GM23338 (cell line): ENCODE results near the gene SORCS2. TPM values are rescaled to one million over a fixed set of nuclear protein-coding genes. Genes with fewer than 3 reads are reported as not detected.

ENCODE experiments used
- ATAC-seq: fragments of 200-7000 bp; cut with Tn5 transposase; 3 replicates; pipeline ENCODE4 v1.9.1; 2020
- DNase-seq: peaks from one replicate; pipeline ENCODE4 v3.0.0-alpha.2; 2015; ENCODE audit warnings: low spot score
- H2AFZ ChIP-seq: fragments of 200-600 bp; sonication (generic); 2 replicates; pipeline ENCODE4 v1.8.0; 2016; ENCODE audit warnings: antibody characterized with exemption, mild to moderate bottlenecking, moderate library complexity
- H3F3A ChIP-seq: fragments of 200-600 bp; sonication (generic); replicated peaks from 2 replicates; pipeline ENCODE4 v1.8.0; 2017; ENCODE audit warnings: antibody characterized with exemption, mixed run types, low read depth
- H3K27ac ChIP-seq: fragments of 200-600 bp; sonication (generic); 2 replicates; pipeline ENCODE4 v1.6.1; 2016; ENCODE audit warnings: low read depth
- H3K27me3 ChIP-seq: fragments of 200-600 bp; sonication (generic); 2 replicates; pipeline ENCODE4 v1.8.0; 2016; ENCODE audit warnings: mild to moderate bottlenecking, mixed run types, moderate library complexity; ENCODE audit not compliant: insufficient read depth
- H3K36me3 ChIP-seq: fragments of 200-600 bp; sonication (generic); 2 replicates; pipeline ENCODE4 v1.8.0; 2016; ENCODE audit warnings: mild to moderate bottlenecking; ENCODE audit not compliant: insufficient read depth
- H3K4me1 ChIP-seq: fragments of 200-600 bp; sonication (generic); 2 replicates; pipeline ENCODE4 v1.8.0; 2016; ENCODE audit warnings: mild to moderate bottlenecking, moderate library complexity; ENCODE audit not compliant: insufficient read depth
- H3K4me2 ChIP-seq: fragments of 200-600 bp; sonication (generic); 2 replicates; pipeline ENCODE4 v1.7.1; 2017; ENCODE audit warnings: mixed run types
- H3K4me3 ChIP-seq: fragments of 200-600 bp; sonication (generic); 2 replicates; pipeline ENCODE4 v1.6.1; 2016; ENCODE audit warnings: mixed run types
- H3K79me2 ChIP-seq: fragments of 200-600 bp; sonication (generic); replicated peaks from 2 replicates; pipeline ENCODE4 v1.8.0; 2017; ENCODE audit warnings: mild to moderate bottlenecking; ENCODE audit not compliant: insufficient read depth
- H3K9me2 ChIP-seq: fragments of 200-600 bp; sonication (generic); 2 replicates; pipeline ENCODE4 v1.8.0; 2017; ENCODE audit not compliant: insufficient read depth
- H4K20me1 ChIP-seq: fragments of 200-600 bp; sonication (generic); replicated peaks from 2 replicates; pipeline ENCODE4 v1.8.0; 2017; ENCODE audit warnings: mild to moderate bottlenecking; ENCODE audit not compliant: insufficient read depth
- H3K27ac Mint-ChIP-seq: 2 replicates; pipeline ENCODE4 v1.8.0; 2020; ENCODE audit warnings: inconsistent platforms, mild to moderate bottlenecking, moderate library complexity, mixed read lengths
- H3K27me3 Mint-ChIP-seq: 3 replicates; pipeline ENCODE4 v1.8.0; 2022; ENCODE audit warnings: low read depth, mild to moderate bottlenecking, moderate library complexity, mixed read lengths, inconsistent platforms; ENCODE audit not compliant: insufficient read depth, poor library complexity
- H3K36me3 Mint-ChIP-seq: 3 replicates; pipeline ENCODE4 v1.8.0; 2021; ENCODE audit warnings: low read depth, mild to moderate bottlenecking, inconsistent platforms, moderate library complexity, mixed read lengths
- H3K4me1 Mint-ChIP-seq: 3 replicates; pipeline ENCODE4 v1.8.0; 2020; ENCODE audit warnings: mild to moderate bottlenecking, inconsistent platforms, mixed read lengths
- H3K4me3 Mint-ChIP-seq: 3 replicates; pipeline ENCODE4 v1.8.0; 2021; ENCODE audit warnings: moderate library complexity, mild to moderate bottlenecking, inconsistent platforms, mixed read lengths
- H3K9me3 Mint-ChIP-seq: 3 replicates; pipeline ENCODE4 v1.8.0; 2020; ENCODE audit warnings: moderate library complexity, mild to moderate bottlenecking, inconsistent platforms, mixed read lengths
- CREB1 ChIP-seq: fragments of 250-450 bp; sonication (Bioruptor Pico); IDR thresholded peaks from 2 replicates; pipeline ENCODE4 v1.5.0; 2020; ENCODE audit warnings: low read depth, mild to moderate bottlenecking, moderate library complexity
- EZH2 ChIP-seq: fragments of 200-600 bp; sonication (generic); IDR thresholded peaks from one replicate; pipeline ENCODE4 v1.8.0; 2017; ENCODE audit warnings: antibody characterized with exemption, mild to moderate bottlenecking, low read depth; ENCODE audit not compliant: unreplicated experiment
- EZH2phosphoT487 ChIP-seq: fragments of 200-600 bp; sonication (generic); IDR thresholded peaks from one replicate; pipeline ENCODE4 v1.8.1; 2018; ENCODE audit warnings: antibody characterized with exemption; ENCODE audit not compliant: unreplicated experiment
- JUNB ChIP-seq: IDR thresholded peaks from one replicate; pipeline ENCODE4 v1.6.1; 2016; ENCODE audit warnings: antibody characterized with exemption; ENCODE audit not compliant: unreplicated experiment
- NANOG ChIP-seq: IDR thresholded peaks from 2 replicates; pipeline ENCODE4 v1.6.1; 2016; ENCODE audit warnings: antibody characterized with exemption, borderline replicate concordance
- POLR2AphosphoS5 ChIP-seq: IDR thresholded peaks from 2 replicates; pipeline ENCODE4 v1.6.1; 2016; ENCODE audit warnings: antibody characterized with exemption, low read depth
- STAT1 ChIP-seq: IDR thresholded peaks from one replicate; pipeline ENCODE4 v1.6.1; 2016; ENCODE audit warnings: antibody characterized with exemption; ENCODE audit not compliant: unreplicated experiment
- ZNF114 ChIP-seq: fragments of 250-450 bp; sonication (Bioruptor Pico); IDR thresholded peaks from 2 replicates; pipeline ENCODE4 v1.5.0; 2020; ENCODE audit warnings: mild to moderate bottlenecking, moderate library complexity
- ZNF331 ChIP-seq: fragments of 250-450 bp; sonication (Bioruptor Pico); IDR thresholded peaks from 2 replicates; pipeline ENCODE4 v1.5.0; 2020; ENCODE audit warnings: low read depth, mild to moderate bottlenecking, moderate library complexity
- polyA plus RNA-seq: library from polyadenylated mRNA; unstranded; fragments of >200 nt; fragmentation: Nextera tagmentation; extraction: Ambion mirVana; gene quantifications from 2 replicates; pipeline ENCODE4 v1.2.1, GENCODE V29; 2016
- total RNA-seq: library from RNA; depleted of rRNA; stranded (reverse); fragments of >200 nt; shearing (Covaris generic); gene quantifications from 2 replicates; pipeline ENCODE4 v1.2.3, GENCODE V29; 2014
- TF ChIP-seq, protein P1 (sequence below), 2 experiments: fragments of 200-600 bp in 1 of 2; sonication (generic) in 1 of 2; conservative IDR thresholded peaks; 2 replicates each; pipeline versions ENCODE4 v1.5.1 to v1.6.1; 2016 to 2017; ENCODE audit warnings: antibody characterized with exemption in 2 of 2, low read depth in 2 of 2, mild to moderate bottlenecking in 2 of 2, moderate library complexity in 1 of 2
- TF ChIP-seq, protein P2 (sequence below): fragments of 250-450 bp; sonication (Bioruptor Pico); IDR thresholded peaks from 2 replicates; pipeline ENCODE4 v1.5.0; 2020; ENCODE audit warnings: mild to moderate bottlenecking, moderate library complexity
- TF ChIP-seq, protein P3 (sequence below): IDR thresholded peaks from one replicate; pipeline ENCODE4 v1.6.1; 2018; ENCODE audit warnings: antibody characterized with exemption; ENCODE audit not compliant: unreplicated experiment
- TF ChIP-seq, protein P4 (sequence below): IDR thresholded peaks from 2 replicates; pipeline ENCODE4 v1.6.1; 2016; ENCODE audit warnings: antibody characterized with exemption

SORCS2 gene
- total and polyA plus RNA-seq, 2 experiments from 2014 or later: 0.47 to 2.4 TPM

DNA sequence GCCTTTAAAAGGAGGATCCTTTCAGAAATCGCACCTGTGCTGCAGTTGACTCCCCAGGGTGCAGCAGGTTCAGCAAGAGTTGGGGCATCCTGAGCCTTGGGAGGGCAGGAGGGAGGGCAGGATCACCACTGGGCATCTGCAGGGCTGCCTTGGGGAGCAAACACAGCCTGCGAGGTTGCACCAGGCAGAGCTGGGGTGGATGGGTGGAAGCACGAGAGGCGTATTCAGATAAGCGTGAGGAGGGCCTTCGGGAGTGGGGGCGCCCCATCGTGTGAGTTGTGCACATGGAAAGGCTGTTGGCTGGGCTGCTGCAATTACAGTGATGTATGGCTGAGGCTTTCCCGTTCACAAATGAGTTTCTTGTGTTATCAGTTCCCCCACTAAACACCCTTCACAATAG lies 186.8 kb downstream of the SORCS2 start:
- no peaks in the 10 kb centered on the region for H3K4me1 ChIP-seq
- H3K27ac ChIP-seq: no peak overlapping the region
- ATAC-seq (no peak), DNase-seq (no peak)
- H3K27ac Mint-ChIP-seq: no peak overlapping the region
- H3K4me3 ChIP-seq: no peak overlapping the region
- H3K27me3 Mint-ChIP-seq: peaks cover 9% of the 10 kb centered on the region
- no peaks in the 10 kb centered on the region for H3K27me3 ChIP-seq
- H3K4me2 ChIP-seq: no peak overlapping the region
- H3K4me1 Mint-ChIP-seq: no peaks in the 10 kb centered on the region; the same call in 2 of the 3 replicates
- H3F3A ChIP-seq: no peaks in the 10 kb centered on the region
- no peak overlapping the region for H2AFZ ChIP-seq
- no peaks in the 10 kb centered on the region; the same call in 2 of the 3 replicates for H3K9me3 Mint-ChIP-seq
- TF ChIP-seq JUNB (no peak), CREB1 (CRISPR knock-in tag) (no peak), POLR2AphosphoS5 (no peak), STAT1 (no peak), NANOG (no peak), ZNF114 (no peak), ZNF331 (CRISPR knock-in tag) (no peak), EZH2phosphoT487 (no peak), EZH2 (no peak)
- TF ChIP-seq, protein P1, sequence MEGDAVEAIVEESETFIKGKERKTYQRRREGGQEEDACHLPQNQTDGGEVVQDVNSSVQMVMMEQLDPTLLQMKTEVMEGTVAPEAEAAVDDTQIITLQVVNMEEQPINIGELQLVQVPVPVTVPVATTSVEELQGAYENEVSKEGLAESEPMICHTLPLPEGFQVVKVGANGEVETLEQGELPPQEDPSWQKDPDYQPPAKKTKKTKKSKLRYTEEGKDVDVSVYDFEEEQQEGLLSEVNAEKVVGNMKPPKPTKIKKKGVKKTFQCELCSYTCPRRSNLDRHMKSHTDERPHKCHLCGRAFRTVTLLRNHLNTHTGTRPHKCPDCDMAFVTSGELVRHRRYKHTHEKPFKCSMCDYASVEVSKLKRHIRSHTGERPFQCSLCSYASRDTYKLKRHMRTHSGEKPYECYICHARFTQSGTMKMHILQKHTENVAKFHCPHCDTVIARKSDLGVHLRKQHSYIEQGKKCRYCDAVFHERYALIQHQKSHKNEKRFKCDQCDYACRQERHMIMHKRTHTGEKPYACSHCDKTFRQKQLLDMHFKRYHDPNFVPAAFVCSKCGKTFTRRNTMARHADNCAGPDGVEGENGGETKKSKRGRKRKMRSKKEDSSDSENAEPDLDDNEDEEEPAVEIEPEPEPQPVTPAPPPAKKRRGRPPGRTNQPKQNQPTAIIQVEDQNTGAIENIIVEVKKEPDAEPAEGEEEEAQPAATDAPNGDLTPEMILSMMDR (conservative IDR thresholded peaks at IDR 0.05; ENCODE audit: low read depth in 2 of 2): no peak
- TF ChIP-seq, protein P2, sequence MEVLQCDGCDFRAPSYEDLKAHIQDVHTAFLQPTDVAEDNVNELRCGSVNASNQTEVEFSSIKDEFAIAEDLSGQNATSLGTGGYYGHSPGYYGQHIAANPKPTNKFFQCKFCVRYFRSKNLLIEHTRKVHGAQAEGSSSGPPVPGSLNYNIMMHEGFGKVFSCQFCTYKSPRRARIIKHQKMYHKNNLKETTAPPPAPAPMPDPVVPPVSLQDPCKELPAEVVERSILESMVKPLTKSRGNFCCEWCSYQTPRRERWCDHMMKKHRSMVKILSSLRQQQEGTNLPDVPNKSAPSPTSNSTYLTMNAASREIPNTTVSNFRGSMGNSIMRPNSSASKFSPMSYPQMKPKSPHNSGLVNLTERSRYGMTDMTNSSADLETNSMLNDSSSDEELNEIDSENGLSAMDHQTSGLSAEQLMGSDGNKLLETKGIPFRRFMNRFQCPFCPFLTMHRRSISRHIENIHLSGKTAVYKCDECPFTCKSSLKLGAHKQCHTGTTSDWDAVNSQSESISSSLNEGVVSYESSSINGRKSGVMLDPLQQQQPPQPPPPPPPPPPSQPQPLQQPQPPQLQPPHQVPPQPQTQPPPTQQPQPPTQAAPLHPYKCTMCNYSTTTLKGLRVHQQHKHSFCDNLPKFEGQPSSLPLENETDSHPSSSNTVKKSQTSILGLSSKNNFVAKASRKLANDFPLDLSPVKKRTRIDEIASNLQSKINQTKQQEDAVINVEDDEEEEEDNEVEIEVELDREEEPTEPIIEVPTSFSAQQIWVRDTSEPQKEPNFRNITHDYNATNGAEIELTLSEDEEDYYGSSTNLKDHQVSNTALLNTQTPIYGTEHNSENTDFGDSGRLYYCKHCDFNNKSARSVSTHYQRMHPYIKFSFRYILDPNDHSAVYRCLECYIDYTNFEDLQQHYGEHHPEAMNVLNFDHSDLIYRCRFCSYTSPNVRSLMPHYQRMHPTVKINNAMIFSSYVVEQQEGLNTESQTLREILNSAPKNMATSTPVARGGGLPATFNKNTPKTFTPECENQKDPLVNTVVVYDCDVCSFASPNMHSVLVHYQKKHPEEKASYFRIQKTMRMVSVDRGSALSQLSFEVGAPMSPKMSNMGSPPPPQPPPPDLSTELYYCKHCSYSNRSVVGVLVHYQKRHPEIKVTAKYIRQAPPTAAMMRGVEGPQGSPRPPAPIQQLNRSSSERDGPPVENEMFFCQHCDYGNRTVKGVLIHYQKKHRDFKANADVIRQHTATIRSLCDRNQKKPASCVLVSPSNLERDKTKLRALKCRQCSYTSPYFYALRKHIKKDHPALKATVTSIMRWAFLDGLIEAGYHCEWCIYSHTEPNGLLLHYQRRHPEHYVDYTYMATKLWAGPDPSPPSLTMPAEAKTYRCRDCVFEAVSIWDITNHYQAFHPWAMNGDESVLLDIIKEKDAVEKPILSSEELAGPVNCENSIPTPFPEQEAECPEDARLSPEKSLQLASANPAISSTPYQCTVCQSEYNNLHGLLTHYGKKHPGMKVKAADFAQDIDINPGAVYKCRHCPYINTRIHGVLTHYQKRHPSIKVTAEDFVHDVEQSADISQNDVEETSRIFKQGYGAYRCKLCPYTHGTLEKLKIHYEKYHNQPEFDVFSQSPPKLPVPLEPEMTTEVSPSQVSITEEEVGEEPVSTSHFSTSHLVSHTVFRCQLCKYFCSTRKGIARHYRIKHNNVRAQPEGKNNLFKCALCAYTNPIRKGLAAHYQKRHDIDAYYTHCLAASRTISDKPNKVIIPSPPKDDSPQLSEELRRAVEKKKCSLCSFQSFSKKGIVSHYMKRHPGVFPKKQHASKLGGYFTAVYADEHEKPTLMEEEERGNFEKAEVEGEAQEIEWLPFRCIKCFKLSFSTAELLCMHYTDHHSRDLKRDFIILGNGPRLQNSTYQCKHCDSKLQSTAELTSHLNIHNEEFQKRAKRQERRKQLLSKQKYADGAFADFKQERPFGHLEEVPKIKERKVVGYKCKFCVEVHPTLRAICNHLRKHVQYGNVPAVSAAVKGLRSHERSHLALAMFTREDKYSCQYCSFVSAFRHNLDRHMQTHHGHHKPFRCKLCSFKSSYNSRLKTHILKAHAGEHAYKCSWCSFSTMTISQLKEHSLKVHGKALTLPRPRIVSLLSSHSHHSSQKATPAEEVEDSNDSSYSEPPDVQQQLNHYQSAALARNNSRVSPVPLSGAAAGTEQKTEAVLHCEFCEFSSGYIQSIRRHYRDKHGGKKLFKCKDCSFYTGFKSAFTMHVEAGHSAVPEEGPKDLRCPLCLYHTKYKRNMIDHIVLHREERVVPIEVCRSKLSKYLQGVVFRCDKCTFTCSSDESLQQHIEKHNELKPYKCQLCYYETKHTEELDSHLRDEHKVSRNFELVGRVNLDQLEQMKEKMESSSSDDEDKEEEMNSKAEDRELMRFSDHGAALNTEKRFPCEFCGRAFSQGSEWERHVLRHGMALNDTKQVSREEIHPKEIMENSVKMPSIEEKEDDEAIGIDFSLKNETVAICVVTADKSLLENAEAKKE (CRISPR knock-in tag): no peak
- TF ChIP-seq, protein P3, sequence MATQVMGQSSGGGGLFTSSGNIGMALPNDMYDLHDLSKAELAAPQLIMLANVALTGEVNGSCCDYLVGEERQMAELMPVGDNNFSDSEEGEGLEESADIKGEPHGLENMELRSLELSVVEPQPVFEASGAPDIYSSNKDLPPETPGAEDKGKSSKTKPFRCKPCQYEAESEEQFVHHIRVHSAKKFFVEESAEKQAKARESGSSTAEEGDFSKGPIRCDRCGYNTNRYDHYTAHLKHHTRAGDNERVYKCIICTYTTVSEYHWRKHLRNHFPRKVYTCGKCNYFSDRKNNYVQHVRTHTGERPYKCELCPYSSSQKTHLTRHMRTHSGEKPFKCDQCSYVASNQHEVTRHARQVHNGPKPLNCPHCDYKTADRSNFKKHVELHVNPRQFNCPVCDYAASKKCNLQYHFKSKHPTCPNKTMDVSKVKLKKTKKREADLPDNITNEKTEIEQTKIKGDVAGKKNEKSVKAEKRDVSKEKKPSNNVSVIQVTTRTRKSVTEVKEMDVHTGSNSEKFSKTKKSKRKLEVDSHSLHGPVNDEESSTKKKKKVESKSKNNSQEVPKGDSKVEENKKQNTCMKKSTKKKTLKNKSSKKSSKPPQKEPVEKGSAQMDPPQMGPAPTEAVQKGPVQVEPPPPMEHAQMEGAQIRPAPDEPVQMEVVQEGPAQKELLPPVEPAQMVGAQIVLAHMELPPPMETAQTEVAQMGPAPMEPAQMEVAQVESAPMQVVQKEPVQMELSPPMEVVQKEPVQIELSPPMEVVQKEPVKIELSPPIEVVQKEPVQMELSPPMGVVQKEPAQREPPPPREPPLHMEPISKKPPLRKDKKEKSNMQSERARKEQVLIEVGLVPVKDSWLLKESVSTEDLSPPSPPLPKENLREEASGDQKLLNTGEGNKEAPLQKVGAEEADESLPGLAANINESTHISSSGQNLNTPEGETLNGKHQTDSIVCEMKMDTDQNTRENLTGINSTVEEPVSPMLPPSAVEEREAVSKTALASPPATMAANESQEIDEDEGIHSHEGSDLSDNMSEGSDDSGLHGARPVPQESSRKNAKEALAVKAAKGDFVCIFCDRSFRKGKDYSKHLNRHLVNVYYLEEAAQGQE: no peak
- TF ChIP-seq, protein P4, sequence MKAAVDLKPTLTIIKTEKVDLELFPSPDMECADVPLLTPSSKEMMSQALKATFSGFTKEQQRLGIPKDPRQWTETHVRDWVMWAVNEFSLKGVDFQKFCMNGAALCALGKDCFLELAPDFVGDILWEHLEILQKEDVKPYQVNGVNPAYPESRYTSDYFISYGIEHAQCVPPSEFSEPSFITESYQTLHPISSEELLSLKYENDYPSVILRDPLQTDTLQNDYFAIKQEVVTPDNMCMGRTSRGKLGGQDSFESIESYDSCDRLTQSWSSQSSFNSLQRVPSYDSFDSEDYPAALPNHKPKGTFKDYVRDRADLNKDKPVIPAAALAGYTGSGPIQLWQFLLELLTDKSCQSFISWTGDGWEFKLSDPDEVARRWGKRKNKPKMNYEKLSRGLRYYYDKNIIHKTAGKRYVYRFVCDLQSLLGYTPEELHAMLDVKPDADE: no peak
- no peak overlapping the region for H3K4me3 Mint-ChIP-seq
- H3K9me2 ChIP-seq: no peaks in the 10 kb centered on the region
- no peaks in the 10 kb centered on the region for H3K79me2 ChIP-seq
- H4K20me1 ChIP-seq: no peaks in the 10 kb centered on the region
- no peaks in the 10 kb centered on the region for H3K36me3 Mint-ChIP-seq
- no peaks in the 10 kb centered on the region for H3K36me3 ChIP-seq
